Occipital lobe (tissue), 2 donors: ENCODE measurements around the gene PPP2R5B. TPM values are rescaled to one million over a fixed set of nuclear protein-coding genes. Genes with fewer than 3 reads are reported as not detected.

Experiments
- DNase-seq: peaks from one replicate; lab custom pipeline; 2025; lab: John Stamatoyannopoulos, UW
- total RNA-seq: library from RNA; depleted of rRNA; stranded (reverse); fragments of >200 nt; gene quantifications from one replicate; pipeline ENCODE4 v1.2.3, GENCODE V29; 2014

The PPP2R5B gene
- total RNA-seq, 1 donor from 2014 or later: 22.8 TPM

DNA sequence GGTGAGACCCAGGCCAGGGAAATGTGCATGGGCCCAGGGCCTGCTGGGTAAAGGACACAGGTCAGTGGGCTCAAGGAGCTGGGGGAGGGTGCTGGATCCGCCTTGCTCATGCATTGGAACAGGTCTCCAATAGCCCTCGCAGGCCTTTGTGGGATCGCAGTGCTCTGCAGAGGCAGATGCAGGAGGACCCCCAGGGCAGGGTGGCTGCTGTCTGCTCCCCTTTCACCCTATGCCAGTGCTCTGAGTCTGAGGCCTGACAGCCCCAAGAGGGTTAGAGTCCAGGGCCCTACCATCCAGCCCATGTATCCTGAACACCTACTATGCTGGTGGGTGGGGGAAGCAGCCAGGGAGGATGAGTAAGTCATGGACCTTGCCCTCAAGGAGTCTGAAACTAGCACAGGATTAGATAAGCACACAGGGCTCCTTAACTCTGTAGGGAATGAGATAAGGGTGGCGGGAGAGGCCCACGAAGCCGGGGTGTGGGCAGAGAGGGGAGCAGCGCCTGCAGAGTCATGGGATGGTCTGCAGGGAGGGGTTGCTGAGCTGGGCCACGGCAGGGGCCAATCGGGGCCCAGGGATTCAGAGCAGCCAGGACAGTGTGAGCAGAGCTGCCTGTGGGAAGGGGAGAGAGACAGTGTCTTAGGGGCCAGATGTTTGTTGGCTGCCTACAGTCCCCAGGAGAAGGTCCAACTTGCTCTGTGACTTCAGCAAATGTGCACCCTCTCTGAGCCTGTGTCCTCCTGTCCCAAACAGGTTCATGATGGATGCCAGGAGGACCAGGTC lies 35.6 kb upstream of the PPP2R5B start:
- DNase-seq: no peak

GRCh38 chr11:64890522-64890939 lies 34.0 kb upstream of the PPP2R5B start:
- no peak for DNase-seq

GRCh38 chr11:64891215-64891848 lies 33.2 kb upstream of the PPP2R5B start:
- no peak for DNase-seq

- no peak for DNase-seq
Measured at GRCh38 chr11:64891880-64892279, 32.6 kb upstream of the PPP2R5B start.

- DNase-seq: no peak
Measured at GRCh38 chr11:64892411-64892831, 32.1 kb upstream of the PPP2R5B start.

DNA sequence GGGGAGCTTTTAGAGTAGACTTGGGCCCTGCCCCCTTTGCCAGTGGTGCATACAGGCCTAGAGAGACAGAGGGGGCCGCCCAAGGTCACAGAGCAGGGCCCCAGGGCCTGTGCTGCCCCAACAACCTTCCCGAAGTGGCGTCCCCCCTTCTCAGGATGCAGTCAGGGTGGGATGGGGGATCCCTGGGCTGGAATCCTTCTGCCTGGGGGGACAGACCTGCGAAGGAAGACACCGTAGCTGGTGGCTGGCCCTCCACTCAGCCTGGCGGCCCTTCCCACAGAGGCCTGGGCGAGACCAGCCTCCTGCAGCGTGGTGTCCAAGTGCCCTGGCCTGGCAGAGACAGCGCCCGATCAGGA lies 31.7 kb upstream of the PPP2R5B start:
- no peak for DNase-seq

DNA sequence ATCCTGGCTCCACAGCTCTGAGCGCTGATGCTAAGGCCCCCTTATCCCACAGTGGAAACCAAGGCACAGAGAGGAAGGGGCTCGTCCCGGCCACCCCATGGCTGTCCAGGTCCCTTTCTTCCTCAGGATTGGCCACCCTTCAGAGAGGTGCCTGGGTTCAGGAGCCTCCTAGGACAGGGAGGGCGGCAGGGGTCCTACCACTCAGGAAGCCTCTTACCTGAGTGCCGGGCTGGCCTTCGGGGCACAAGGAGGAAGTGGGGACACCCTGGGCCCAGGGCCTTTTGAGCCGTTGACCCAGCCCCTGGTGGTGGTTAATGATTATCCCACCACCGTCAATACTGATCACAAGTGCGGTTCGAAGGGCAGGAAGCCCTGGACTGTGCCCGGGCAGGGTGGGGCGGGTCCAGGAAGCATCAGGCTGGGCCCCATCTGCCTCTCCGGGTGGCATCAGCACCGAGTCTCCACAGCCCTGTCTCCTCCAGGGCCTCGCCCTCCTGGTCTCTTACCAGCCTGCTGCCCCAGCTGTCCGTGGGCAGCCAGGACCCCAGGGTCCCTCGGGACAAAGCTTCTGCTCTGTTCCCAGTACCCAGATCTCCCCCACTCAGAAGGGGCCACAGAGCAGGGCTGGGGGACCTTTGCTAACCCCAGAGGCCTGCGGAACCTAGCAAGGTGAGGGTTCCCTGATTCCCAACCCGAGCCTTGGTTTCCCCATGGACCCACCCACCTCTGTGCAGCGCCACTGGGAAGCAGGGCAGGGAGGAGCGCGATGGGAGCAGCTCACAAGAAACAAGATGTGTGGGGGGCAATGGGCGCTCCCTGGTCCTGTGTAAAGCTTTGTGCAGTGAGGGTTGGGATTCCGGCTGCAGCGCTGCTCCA lies 31.1 kb upstream of the PPP2R5B start:
- DNase-seq: no peak

- peak; percentile 17 for DNase-seq
Measured at GRCh38 chr11:64894070-64894811, 30.2 kb upstream of the PPP2R5B start.

- DNase-seq: no peak
Measured at GRCh38 chr11:64894812-64895452, 29.6 kb upstream of the PPP2R5B start.

GRCh38 chr11:64896448-64897022 lies 28.0 kb upstream of the PPP2R5B start:
- DNase-seq: no peak

GRCh38 chr11:64897381-64898075 lies 27.0 kb upstream of the PPP2R5B start:
- DNase-seq: no peak

- DNase-seq: no peak
Measured at GRCh38 chr11:64898076-64898445, 26.4 kb upstream of the PPP2R5B start.

DNA sequence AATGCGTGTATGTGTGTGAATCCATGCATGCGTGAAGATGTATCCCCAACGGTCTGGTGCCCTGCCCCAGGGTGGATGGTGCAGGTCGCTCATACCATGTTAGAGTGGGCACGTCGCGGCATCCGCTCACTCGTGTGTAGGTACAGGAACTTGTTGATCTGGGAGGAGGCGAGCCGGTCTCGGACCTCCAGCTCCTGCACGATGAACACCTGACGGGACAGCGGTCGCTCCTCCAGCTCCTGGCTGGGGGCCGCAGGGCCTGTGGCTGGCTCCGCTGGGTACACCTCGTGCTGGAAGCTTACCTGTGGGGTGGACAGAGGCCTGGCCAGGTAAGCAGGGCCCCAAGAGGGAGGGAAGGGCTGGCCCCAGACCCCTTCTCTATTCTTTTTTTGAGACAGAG lies 25.9 kb upstream of the PPP2R5B start:
- no peak for DNase-seq

- no peak for DNase-seq
Measured at GRCh38 chr11:64900263-64900678, 24.2 kb upstream of the PPP2R5B start.

- no peak for DNase-seq
Measured at GRCh38 chr11:64900774-64901173, 23.7 kb upstream of the PPP2R5B start.

GRCh38 chr11:64902102-64902900 lies 22.2 kb upstream of the PPP2R5B start:
- no peak for DNase-seq

GRCh38 chr11:64903291-64903833 lies 21.1 kb upstream of the PPP2R5B start:
- no peak for DNase-seq

- DNase-seq: no peak
Measured at GRCh38 chr11:64905516-64906313, 18.8 kb upstream of the PPP2R5B start.
